WTC11 (cell line): ENCODE measurements around the gene FGF1. TPM values are rescaled to one million over a fixed set of nuclear protein-coding genes. Genes with fewer than 3 reads are reported as not detected.

Source experiments
- ATF6 ChIP-seq: sonication (generic); formaldehyde crosslinking; IDR thresholded peaks from 2 replicates; pipeline ENCODE4 v1.8.1; 2023; ENCODE audit warnings: mild to moderate bottlenecking, missing genetic modification reagents
- CTCF ChIP-seq: fragments of 200-600 bp; IDR thresholded peaks from 2 replicates; pipeline ENCODE4 v1.8.0; 2022; ENCODE audit warnings: antibody characterized with exemption
- E2F1 ChIP-seq: sonication (generic); formaldehyde crosslinking; IDR thresholded peaks from 2 replicates; pipeline ENCODE4 v1.8.0; 2022; ENCODE audit warnings: mild to moderate bottlenecking, missing genetic modification reagents
- ERG ChIP-seq: fragments of 250-450 bp; sonication (Bioruptor Pico); IDR thresholded peaks from 2 replicates; pipeline ENCODE4 v1.8.0; 2021; ENCODE audit warnings: mild to moderate bottlenecking
- ETV6 ChIP-seq: sonication (generic); formaldehyde crosslinking; IDR thresholded peaks from 2 replicates; pipeline ENCODE4 v1.8.1; 2022; ENCODE audit warnings: mild to moderate bottlenecking, missing genetic modification reagents
- FOXK1 ChIP-seq: sonication (generic); formaldehyde crosslinking; IDR thresholded peaks from 2 replicates; pipeline ENCODE4 v1.8.0; 2022; ENCODE audit warnings: mild to moderate bottlenecking, moderate library complexity, missing genetic modification reagents
- FOXP1 ChIP-seq: sonication (generic); formaldehyde crosslinking; IDR thresholded peaks from 2 replicates; pipeline ENCODE4 v1.8.0; 2022; ENCODE audit warnings: missing genetic modification reagents, mild to moderate bottlenecking, moderate library complexity, borderline replicate concordance
- FOXP4 ChIP-seq: sonication (generic); formaldehyde crosslinking; IDR thresholded peaks from 2 replicates; pipeline ENCODE4 v1.8.0; 2022; ENCODE audit warnings: mild to moderate bottlenecking, missing genetic modification reagents
- GTF2I ChIP-seq: fragments of 250-450 bp; sonication (Bioruptor Pico); conservative IDR thresholded peaks from 2 replicates; pipeline ENCODE4 v1.4.0; 2021; ENCODE audit warnings: mild to moderate bottlenecking
- HMGXB4 ChIP-seq: sonication (generic); formaldehyde crosslinking; IDR thresholded peaks from 2 replicates; pipeline ENCODE4 v1.8.1; 2023; ENCODE audit warnings: mild to moderate bottlenecking, moderate library complexity, missing genetic modification reagents
- IRF1 ChIP-seq: sonication (generic); formaldehyde crosslinking; IDR thresholded peaks from 2 replicates; pipeline ENCODE4 v1.8.0; 2023; ENCODE audit warnings: missing genetic modification reagents
- KAT7 ChIP-seq: sonication (generic); formaldehyde crosslinking; IDR thresholded peaks from 2 replicates; pipeline ENCODE4 v1.8.1; 2023; ENCODE audit warnings: missing genetic modification reagents, mild to moderate bottlenecking, borderline replicate concordance
- MYBL2 ChIP-seq: sonication (generic); formaldehyde crosslinking; IDR thresholded peaks from 2 replicates; pipeline ENCODE4 v1.8.1; 2023; ENCODE audit warnings: mild to moderate bottlenecking, moderate library complexity, missing genetic modification reagents
- TCF7 ChIP-seq: sonication (generic); formaldehyde crosslinking; IDR thresholded peaks from 2 replicates; pipeline ENCODE4 v1.8.0; 2022; ENCODE audit warnings: mild to moderate bottlenecking, low read depth, missing genetic modification reagents, moderate library complexity
- TEAD1 ChIP-seq: sonication (generic); formaldehyde crosslinking; IDR thresholded peaks from 2 replicates; pipeline ENCODE4 v1.8.0; 2022; ENCODE audit warnings: mild to moderate bottlenecking, missing genetic modification reagents
- TEAD4 ChIP-seq: sonication (generic); formaldehyde crosslinking; IDR thresholded peaks from 2 replicates; pipeline ENCODE4 v1.8.0; 2022; ENCODE audit warnings: mild to moderate bottlenecking, missing genetic modification reagents
- ZNF281 ChIP-seq: sonication (generic); formaldehyde crosslinking; IDR thresholded peaks from 2 replicates; pipeline ENCODE4 v1.8.0; 2023; ENCODE audit warnings: mild to moderate bottlenecking, missing genetic modification reagents
- ZNF423 ChIP-seq: fragments of 250-450 bp; sonication (Bioruptor Pico); IDR thresholded peaks from 2 replicates; pipeline ENCODE4 v2.1.2; 2022; ENCODE audit warnings: mild to moderate bottlenecking, moderate library complexity
- ZNF512 ChIP-seq: sonication (generic); formaldehyde crosslinking; IDR thresholded peaks from 2 replicates; pipeline ENCODE4 v1.8.1; 2022; ENCODE audit warnings: missing genetic modification reagents, borderline replicate concordance
- ZSCAN18 ChIP-seq: fragments of 250-450 bp; sonication (Bioruptor Pico); IDR thresholded peaks from 2 replicates; pipeline ENCODE4 v2.1.2; 2022; ENCODE audit warnings: mild to moderate bottlenecking, moderate library complexity
- total RNA-seq: library from RNA; stranded (reverse); gene quantifications from 3 replicates; pipeline ENCODE4 v1.2.3, GENCODE V29; 2021

The FGF1 gene
- total RNA-seq, 1 experiment from 2014 or later, result 0.55 TPM

- TF ChIP-seq FOXP4 (CRISPR knock-in tag) (peak; percentile 50; the same call in 1 of the 2 replicates), ZNF423 (peak; percentile 99), ZNF512 (CRISPR knock-in tag) (no peak), ATF6 (CRISPR knock-in tag) (no peak), ERG (CRISPR knock-in tag) (no peak), FOXP1 (CRISPR knock-in tag) (peak; percentile 38; the same call in 1 of the 2 replicates), KAT7 (CRISPR knock-in tag) (peak; percentile 50; the same call in 1 of the 2 replicates), CTCF (no peak), ETV6 (peak; percentile 100), E2F1 (CRISPR knock-in tag) (no peak), GTF2I (CRISPR knock-in tag) (no peak), TEAD1 (peak; percentile 41; the same call in 1 of the 2 replicates), ZNF281 (no peak), ZSCAN18 (CRISPR knock-in tag) (no peak), FOXK1 (CRISPR knock-in tag) (0 out of 2 replicates have a peak, but pooled peaks have one; percentile 16), MYBL2 (CRISPR knock-in tag) (no peak), IRF1 (CRISPR knock-in tag) (no peak), TCF7 (CRISPR knock-in tag) (no peak), HMGXB4 (0 out of 2 replicates have a peak, but pooled peaks have one; percentile 35), TEAD4 (CRISPR knock-in tag) (no peak)
These were observed 134.4 kb downstream of the FGF1 start (continued) for GRCh38 chr5:142551338-142552067.
